Lower lobe of right lung (tissue), 2 donors: ENCODE measurements around the gene TMEM161A. TPM values are rescaled to one million over a fixed set of nuclear protein-coding genes. Genes with fewer than 3 reads are reported as not detected.
"Not testable (repeated sequence)": the region's sequence is repeated elsewhere in the genome, so short reads cannot be mapped to it uniquely, and the experiment has no call there.

Source experiments
- ATAC-seq, 2 donors: fragments of 200-7000 bp; cut with Tn5 transposase; one replicate each; pipeline ENCODE4 v1.9.1; 2020 to 2022; ENCODE audit warnings: mild to moderate bottlenecking in 2 of 2, moderate library complexity in 2 of 2
- DNase-seq: peaks from one replicate; pipeline ENCODE4 v3.0.0-alpha.2; 2020
- H3K27ac ChIP-seq: fragments of 200-600 bp; one replicate; pipeline ENCODE4 v1.8.0; 2022
- H3K27me3 ChIP-seq: fragments of 200-600 bp; one replicate; pipeline ENCODE4 v1.8.0; 2022; ENCODE audit warnings: low read depth
- H3K36me3 ChIP-seq: fragments of 200-600 bp; one replicate; pipeline ENCODE4 v1.8.0; 2022; ENCODE audit warnings: mild to moderate bottlenecking
- H3K4me1 ChIP-seq: fragments of 200-600 bp; one replicate; pipeline ENCODE4 v1.8.0; 2022
- H3K4me3 ChIP-seq: fragments of 200-600 bp; one replicate; pipeline ENCODE4 v1.8.0; 2022; ENCODE audit warnings: mild to moderate bottlenecking
- H3K9me3 ChIP-seq: fragments of 200-600 bp; one replicate; pipeline ENCODE4 v1.8.0; 2022
- intact Hi-C: fragments of 100-400 bp; cut with DNase I; formaldehyde crosslinking; loops from one replicate; pipeline ENCODE4 v1.11.0; 2022
- total RNA-seq: library from RNA; stranded (reverse); fragmentation: NEBNext Ultra II Directional; extraction: Animal tissue kit (Norgen Biotek cat#: 25700); gene quantifications from one replicate; pipeline ENCODE4 v1.2.1, GENCODE V29; 2021
- TF ChIP-seq, protein P1 (sequence below): fragments of 200-600 bp; IDR thresholded peaks from one replicate; pipeline ENCODE4 v1.8.0; 2022; ENCODE audit warnings: antibody characterized with exemption, mild to moderate bottlenecking
- donor health status: DM: no; HTN: yes; CAD: no; lungs with severe emphysema.

TMEM161A gene
- total RNA-seq, 1 donor from 2014 or later: 28.1 TPM

DNA sequence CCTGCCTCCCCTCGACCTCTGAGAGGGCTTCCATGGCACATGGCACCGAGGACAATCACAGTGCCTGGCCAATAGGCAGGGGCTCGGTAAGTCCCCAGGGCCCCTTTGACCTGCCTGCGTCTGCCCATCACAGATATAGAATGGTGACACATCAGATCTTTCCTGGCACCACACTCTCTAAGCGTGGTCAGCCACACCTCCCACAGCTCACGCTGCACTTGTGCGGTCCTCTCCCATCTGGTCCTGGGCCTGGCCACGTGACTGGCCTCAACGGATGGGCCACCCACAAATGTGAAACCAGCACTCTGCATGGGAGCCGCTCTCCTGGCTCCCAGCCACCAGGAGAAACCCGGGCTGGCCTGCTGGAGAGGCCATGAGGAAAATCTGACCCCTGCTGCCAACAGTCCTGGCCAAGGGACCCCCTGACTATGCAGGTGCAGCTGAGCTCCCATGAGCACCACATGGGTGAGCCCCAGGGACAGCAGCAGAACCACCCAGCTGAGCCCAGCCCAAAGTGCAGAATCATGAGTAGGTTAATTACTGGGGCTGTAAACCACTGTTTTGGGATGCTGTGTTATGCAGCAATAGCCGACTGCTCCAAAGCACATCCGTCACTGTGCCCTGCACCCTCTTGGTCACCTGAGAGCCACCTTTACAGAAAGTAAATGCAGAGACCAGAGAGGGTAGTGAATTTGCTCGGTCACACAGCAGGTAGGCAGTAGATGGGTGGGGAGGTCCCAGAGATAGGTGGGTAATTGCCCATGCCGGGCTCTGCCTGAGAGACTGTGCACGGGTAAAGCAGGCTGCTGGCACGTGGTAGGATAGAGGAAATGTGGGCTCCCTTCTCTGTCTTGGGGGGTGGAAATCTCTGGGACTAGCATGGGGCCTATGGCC is 41.5 kb upstream of the TMEM161A start:
- H3K36me3 ChIP-seq: peaks cover 61% of the 10 kb centered on the region
- DNase-seq: no peak
- H3K27me3 ChIP-seq: no peaks in the 10 kb centered on the region
- TF ChIP-seq, protein P1, sequence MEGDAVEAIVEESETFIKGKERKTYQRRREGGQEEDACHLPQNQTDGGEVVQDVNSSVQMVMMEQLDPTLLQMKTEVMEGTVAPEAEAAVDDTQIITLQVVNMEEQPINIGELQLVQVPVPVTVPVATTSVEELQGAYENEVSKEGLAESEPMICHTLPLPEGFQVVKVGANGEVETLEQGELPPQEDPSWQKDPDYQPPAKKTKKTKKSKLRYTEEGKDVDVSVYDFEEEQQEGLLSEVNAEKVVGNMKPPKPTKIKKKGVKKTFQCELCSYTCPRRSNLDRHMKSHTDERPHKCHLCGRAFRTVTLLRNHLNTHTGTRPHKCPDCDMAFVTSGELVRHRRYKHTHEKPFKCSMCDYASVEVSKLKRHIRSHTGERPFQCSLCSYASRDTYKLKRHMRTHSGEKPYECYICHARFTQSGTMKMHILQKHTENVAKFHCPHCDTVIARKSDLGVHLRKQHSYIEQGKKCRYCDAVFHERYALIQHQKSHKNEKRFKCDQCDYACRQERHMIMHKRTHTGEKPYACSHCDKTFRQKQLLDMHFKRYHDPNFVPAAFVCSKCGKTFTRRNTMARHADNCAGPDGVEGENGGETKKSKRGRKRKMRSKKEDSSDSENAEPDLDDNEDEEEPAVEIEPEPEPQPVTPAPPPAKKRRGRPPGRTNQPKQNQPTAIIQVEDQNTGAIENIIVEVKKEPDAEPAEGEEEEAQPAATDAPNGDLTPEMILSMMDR: no peak
- peaks cover 6% of the 10 kb centered on the region for H3K9me3 ChIP-seq
- no peak overlapping the region for H3K4me3 ChIP-seq
- ATAC-seq: no peak
- intact Hi-C loops: no loop called here
- no peak overlapping the region for H3K27ac ChIP-seq
- no peaks in the 10 kb centered on the region for H3K4me1 ChIP-seq

DNA sequence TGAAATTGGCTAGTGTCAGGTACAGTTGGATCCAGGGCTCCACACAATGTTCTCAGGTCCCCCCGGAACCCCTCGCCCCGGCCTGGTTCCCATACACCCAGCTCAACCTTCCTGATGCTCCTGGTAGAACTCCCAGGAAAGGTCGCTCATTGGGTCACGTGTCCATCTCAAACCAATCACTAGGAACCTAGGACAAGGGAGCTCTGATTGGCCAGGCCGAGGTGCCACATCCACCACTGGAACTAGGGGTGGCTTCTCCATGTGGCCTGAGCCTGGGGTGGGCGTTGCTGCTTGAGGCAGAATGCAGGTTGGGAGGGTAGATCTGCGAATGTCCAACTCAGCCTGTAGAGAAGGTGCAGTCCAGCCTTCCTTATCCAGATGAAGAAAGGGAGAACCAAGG is 38.7 kb upstream of the TMEM161A start:
- Histone ChIP-seq H3K4me3 (no peak overlapping the region), H3K27me3 (no peaks in the 10 kb centered on the region), H3K4me1 (no peaks in the 10 kb centered on the region), H3K36me3 (peaks cover 53% of the 10 kb centered on the region), H3K27ac (no peak overlapping the region), H3K9me3 (peaks cover 6% of the 10 kb centered on the region)
- TF ChIP-seq, protein P1: no peak
- ATAC-seq: no peak
- intact Hi-C loops: no loop called here
- no peak for DNase-seq

DNA sequence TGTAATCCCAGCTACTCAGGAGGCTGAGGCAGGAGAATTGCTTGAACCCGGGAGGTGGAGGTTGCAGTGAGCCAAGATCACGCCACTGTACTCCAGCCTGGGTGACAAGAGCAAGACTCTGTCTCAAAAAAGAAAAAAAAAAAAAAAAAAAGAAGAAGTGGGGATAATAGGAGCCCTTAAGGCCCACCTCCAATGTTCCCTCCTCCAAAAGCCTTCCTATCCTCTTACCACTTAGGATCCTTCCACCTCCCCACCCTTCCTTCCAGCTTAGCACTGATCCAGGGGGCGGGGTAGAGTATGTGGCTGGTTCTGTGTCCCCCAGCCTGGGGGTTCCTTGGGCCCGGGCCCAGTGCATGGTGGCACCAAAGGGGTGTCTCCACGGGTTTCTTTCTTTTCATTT is 35.0 kb upstream of the TMEM161A start:
- H3K9me3 ChIP-seq, H3K27me3 ChIP-seq, DNase-seq, H3K27ac ChIP-seq, ATAC-seq, intact Hi-C loops, H3K4me1 ChIP-seq, H3K4me3 ChIP-seq: not testable (repeated sequence)
- peaks cover 21% of the 10 kb centered on the region for H3K36me3 ChIP-seq

DNA sequence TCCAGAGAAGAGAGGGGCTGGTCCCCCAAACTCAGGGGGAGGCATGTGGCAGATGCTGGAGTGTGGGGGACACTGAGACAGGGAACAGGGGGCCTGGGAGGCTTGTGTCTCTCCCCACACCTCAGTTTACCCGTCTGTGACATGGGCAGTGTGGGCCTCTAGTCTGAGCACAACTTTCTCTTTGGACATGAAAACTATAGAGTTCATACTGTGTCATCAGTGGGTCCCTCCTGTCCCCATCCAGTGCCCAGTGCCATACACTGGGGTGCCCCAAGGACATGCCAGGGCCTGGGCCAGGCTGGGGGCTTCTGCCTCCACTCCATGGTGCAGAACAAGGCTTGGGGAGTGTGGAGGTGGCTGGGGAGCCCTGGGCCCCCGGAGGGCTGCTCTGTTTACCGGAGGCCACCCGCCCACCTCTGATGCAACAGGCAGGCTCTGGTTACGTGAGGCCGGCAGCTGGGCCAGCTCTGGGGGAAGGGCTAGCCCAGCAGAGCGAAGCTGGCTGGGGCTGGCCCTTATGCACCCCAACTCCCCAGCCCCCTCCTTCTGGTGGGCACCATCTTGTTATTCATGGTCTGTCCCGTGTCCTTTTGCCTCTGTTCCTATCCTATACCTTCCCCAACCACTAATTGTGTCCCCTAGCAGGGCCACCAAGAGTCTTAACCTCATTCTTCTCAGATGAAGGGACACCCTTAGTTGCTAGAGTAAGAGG is 33.7 kb upstream of the TMEM161A start:
- TF ChIP-seq, protein P1: no peak
- Histone ChIP-seq H3K27me3 (no peaks in the 10 kb centered on the region), H3K36me3 (peaks cover 13% of the 10 kb centered on the region), H3K27ac (no peak overlapping the region), H3K9me3 (no peaks in the 10 kb centered on the region), H3K4me3 (no peak overlapping the region), H3K4me1 (peaks cover 7% of the 10 kb centered on the region)
- ATAC-seq (no peak), DNase-seq (no peak)
- intact Hi-C loops: no loop called here

DNA sequence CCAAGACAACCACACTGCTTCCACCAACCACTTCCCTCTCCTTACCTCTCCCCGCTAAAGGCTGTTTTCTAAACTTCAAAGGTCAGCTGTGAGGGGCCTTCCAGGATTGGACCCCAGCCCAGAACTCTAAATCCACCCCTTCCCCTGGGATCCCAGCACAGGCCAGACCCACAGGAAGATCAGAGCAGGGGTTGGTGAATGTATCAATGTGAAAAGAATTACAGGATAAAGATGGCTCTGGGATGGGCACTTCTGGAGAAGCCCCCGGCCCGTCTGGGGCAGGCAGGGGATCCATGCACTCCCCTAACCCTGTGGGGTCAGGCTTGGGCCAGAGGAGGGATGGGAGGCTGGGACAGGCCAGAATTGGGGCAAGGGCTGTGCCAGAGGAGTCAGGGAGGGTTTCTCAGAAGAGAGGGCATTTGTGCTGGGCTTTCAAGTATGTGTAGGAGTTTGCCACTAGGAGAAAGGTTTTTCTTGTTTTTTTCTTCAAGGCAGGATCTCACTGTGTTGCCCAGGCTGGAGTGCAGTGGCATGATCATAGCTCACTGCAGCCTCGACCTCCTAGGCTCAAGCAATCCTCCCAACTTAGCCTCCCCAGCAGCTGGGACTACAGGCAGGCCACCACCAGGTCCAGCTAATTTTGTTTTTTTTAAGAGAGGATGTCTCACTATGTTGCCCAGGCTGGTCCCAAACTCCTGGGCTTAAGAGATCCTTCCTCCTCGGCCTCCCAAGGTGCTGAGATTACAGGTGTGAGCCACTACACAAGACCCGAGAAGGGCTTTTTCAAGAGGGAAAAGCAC is 32.8 kb upstream of the TMEM161A start:
- intact Hi-C loops: no loop called here
- no peak for ATAC-seq
- DNase-seq: no peak
- Histone ChIP-seq H3K27me3 (no peaks in the 10 kb centered on the region), H3K9me3 (no peaks in the 10 kb centered on the region), H3K36me3 (peaks cover 6% of the 10 kb centered on the region), H3K4me1 (peaks cover 7% of the 10 kb centered on the region), H3K27ac (no peak overlapping the region), H3K4me3 (no peak overlapping the region)
- TF ChIP-seq, protein P1: no peak
